C4-2B (cell line): ENCODE measurements around the gene LIMS1.

Experiments
- H3K27ac ChIP-seq: fragments of 450-650 bp; 2 replicates; pipeline ENCODE4 v1.5.1; 2017
- CTCF ChIP-seq: fragments of 450-650 bp; conservative IDR thresholded peaks from 2 replicates; pipeline ENCODE4 v1.5.1; 2017; ENCODE audit warnings: mild to moderate bottlenecking
- ZFX ChIP-seq: fragments of 450-650 bp; IDR thresholded peaks from 2 replicates; pipeline ENCODE4 v1.6.1; 2017

The LIMS1 gene

GRCh38 chr2:108531674-108532055 is 2.6 kb upstream of the LIMS1 start:
- H3K27ac ChIP-seq: no peak overlapping the region
- no peak for TF ChIP-seq ZFX
- TF ChIP-seq CTCF: no peak

- H3K27ac ChIP-seq: peak overlapping the region; percentile 98
Observed at GRCh38 chr2:108534584-108535356, 500 bp downstream of the LIMS1 start.

GRCh38 chr2:108535357-108535631 is 1.0 kb downstream of the LIMS1 start:
- no peak for TF ChIP-seq CTCF
- no peak for TF ChIP-seq ZFX
- H3K27ac ChIP-seq: peak overlapping the region; percentile 98; the same call in 1 of the 2 replicates

More at GRCh38 chr2:108534584-108535356, 500 bp downstream of the LIMS1 start:
- TF ChIP-seq ZFX: peak; percentile 90
- peak; percentile 10; the same call in 1 of the 2 replicates for TF ChIP-seq CTCF

- no peak for TF ChIP-seq ZFX
- TF ChIP-seq CTCF: no peak
- no peak overlapping the region for H3K27ac ChIP-seq
Observed at GRCh38 chr2:108536133-108536780, 2.0 kb downstream of the LIMS1 start.

GRCh38 chr2:108536911-108537310 is 2.6 kb downstream of the LIMS1 start:
- H3K27ac ChIP-seq: no peak overlapping the region
- TF ChIP-seq ZFX: no peak
- no peak for TF ChIP-seq CTCF

- no peak overlapping the region for H3K27ac ChIP-seq
- no peak for TF ChIP-seq CTCF
- TF ChIP-seq ZFX: no peak
Observed at GRCh38 chr2:108538000-108538625, 3.8 kb downstream of the LIMS1 start.

- TF ChIP-seq ZFX (no peak), CTCF (no peak)
- H3K27ac ChIP-seq: no peak overlapping the region
Observed at GRCh38 chr2:108541451-108541850, 7.2 kb downstream of the LIMS1 start.
